Breast epithelium (tissue), 4 donors: ENCODE measurements around the gene GRM1. TPM values are rescaled to one million over a fixed set of nuclear protein-coding genes. Genes with fewer than 3 reads are reported as not detected.

Experiments
- DNase-seq, 2 donors: peaks; one replicate each; pipeline ENCODE4 v3.0.0-alpha.2; 2019; ENCODE audit warnings: low spot score in 2 of 2
- H3K27ac ChIP-seq, 2 donors: fragments of 200-600 bp; sonication (generic) in 1 of 2; one replicate each; pipeline ENCODE4 v1.5.1; 2016 to 2019; ENCODE audit warnings: mild to moderate bottlenecking in 1 of 2
- H3K27me3 ChIP-seq, 2 donors: fragments of 200-600 bp; sonication (generic) in 1 of 2; one replicate each; pipeline versions ENCODE4 v1.5.1 to v1.6.0; 2017 to 2019; ENCODE audit warnings: control low read depth in 1 of 2, mild to moderate bottlenecking in 1 of 2
- H3K36me3 ChIP-seq: fragments of 200-600 bp; one replicate; pipeline ENCODE4 v1.5.1; 2019
- H3K4me1 ChIP-seq, 2 donors: fragments of 200-600 bp; sonication (generic); one replicate each; pipeline ENCODE4 v1.5.1; 2016 to 2019; ENCODE audit warnings: control low read depth in 1 of 2
- H3K4me3 ChIP-seq, 3 donors: fragments of 200-600 bp; sonication (generic); 1 replicate in 2 of 3; 2 replicates in 1 of 3; pipeline ENCODE4 v1.5.1; 2016 to 2019; ENCODE audit warnings: mild to moderate bottlenecking in 3 of 3, moderate library complexity in 2 of 3
- H3K9me3 ChIP-seq, 2 donors: fragments of 200-600 bp; sonication (generic) in 1 of 2; one replicate each; pipeline ENCODE4 v1.5.1; 2016 to 2019; ENCODE audit warnings: control low read depth in 1 of 2
- POLR2A ChIP-seq: fragments of 450-650 bp; IDR thresholded peaks from one replicate; pipeline ENCODE4 v1.6.1; 2016; ENCODE audit warnings: antibody characterized with exemption, mild to moderate bottlenecking, moderate library complexity
- POLR2AphosphoS5 ChIP-seq, 3 donors: sonication (generic); formaldehyde crosslinking; IDR thresholded peaks; one replicate each; pipeline ENCODE4 v1.6.1; 2017; ENCODE audit warnings: antibody characterized with exemption in 3 of 3
- intact Hi-C: fragments of 100-400 bp; cut with DNase I; formaldehyde crosslinking; loops from one replicate; pipeline ENCODE4 v1.15.1; 2023; ENCODE audit warnings: low total_unique reads
- total RNA-seq, 3 donors: library from RNA; depleted of rRNA; stranded (reverse); fragments of >200 nt; gene quantifications; one replicate each; pipeline ENCODE4 v1.1.0, GENCODE V29; 2016
- TF ChIP-seq, protein P1 (sequence below), 3 donors: fragments of 450-650 bp; IDR thresholded peaks; one replicate each; pipeline ENCODE4 v1.5.1; 2016 to 2017; ENCODE audit warnings: antibody characterized with exemption in 3 of 3, mild to moderate bottlenecking in 3 of 3, moderate library complexity in 3 of 3

GRM1 gene
- total RNA-seq, 3 donors from 2014 or later = 0.15 to 0.16 TPM; not detected in 1

DNA sequence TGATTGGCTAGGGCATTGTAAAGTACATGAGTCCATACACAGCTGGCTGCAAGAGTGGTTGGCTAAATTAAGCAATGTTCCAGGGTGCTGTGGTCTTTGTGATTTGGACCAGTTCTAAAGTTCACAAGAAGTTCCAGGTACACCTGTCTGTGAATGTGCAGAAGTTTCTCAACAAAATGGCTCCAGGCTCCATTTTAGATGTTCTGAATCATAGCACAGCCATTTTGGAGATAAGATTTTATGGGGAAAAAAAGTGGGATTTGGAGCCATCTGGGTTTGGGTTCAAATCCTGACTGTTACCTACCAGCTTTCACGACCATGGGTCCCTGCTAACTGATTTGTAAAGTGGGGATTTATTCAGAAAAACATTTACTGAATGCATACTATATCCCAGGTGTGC is 82.1 kb downstream of the GRM1 start:
- Histone ChIP-seq H3K36me3 (no peaks in the 10 kb centered on the region), H3K27me3 (no peaks in the 10 kb centered on the region), H3K9me3 (peaks cover 0 to 7% of the 10 kb centered on the region in 2 donors), H3K27ac (no peak overlapping the region), H3K4me3 (no peak overlapping the region), H3K4me1 (no peaks in the 10 kb centered on the region)
- DNase-seq = no peak
- intact Hi-C loops = no loop called here
- TF ChIP-seq, protein P1, sequence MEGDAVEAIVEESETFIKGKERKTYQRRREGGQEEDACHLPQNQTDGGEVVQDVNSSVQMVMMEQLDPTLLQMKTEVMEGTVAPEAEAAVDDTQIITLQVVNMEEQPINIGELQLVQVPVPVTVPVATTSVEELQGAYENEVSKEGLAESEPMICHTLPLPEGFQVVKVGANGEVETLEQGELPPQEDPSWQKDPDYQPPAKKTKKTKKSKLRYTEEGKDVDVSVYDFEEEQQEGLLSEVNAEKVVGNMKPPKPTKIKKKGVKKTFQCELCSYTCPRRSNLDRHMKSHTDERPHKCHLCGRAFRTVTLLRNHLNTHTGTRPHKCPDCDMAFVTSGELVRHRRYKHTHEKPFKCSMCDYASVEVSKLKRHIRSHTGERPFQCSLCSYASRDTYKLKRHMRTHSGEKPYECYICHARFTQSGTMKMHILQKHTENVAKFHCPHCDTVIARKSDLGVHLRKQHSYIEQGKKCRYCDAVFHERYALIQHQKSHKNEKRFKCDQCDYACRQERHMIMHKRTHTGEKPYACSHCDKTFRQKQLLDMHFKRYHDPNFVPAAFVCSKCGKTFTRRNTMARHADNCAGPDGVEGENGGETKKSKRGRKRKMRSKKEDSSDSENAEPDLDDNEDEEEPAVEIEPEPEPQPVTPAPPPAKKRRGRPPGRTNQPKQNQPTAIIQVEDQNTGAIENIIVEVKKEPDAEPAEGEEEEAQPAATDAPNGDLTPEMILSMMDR (IDR thresholded peaks at IDR 0.05) = no peak
- TF ChIP-seq POLR2A (no peak), POLR2AphosphoS5 (IDR thresholded peaks at IDR 0.05) (no peak)

DNA sequence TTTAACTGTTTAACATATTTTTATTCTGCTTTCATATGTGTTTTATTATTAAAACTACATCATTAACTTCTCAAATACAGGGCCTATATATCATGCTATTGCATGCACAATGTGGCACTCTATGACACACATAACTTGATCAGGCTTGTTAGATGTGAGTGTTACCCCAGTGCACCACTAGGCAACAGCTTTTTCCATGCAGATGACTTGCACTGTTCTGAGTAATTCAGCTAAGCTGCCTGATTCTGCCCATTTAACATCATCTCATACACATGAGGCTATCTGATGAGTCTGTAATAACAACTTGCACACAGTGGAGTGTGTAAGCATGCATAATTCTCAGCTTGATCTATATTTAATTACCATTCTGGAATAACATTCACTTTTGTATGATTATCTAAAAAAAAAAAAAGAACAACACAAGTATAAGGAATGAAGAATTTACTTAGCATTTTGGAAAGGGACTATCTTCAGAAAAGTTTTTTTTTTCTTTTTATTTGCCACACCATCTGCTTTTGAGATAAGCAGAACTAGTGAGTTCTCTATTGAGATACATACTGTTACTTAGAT is 83.1 kb downstream of the GRM1 start:
- Histone ChIP-seq H3K27me3 (no peaks in the 10 kb centered on the region), H3K4me1 (no peaks in the 10 kb centered on the region), H3K4me3 (no peak overlapping the region), H3K9me3 (peaks cover 0 to 7% of the 10 kb centered on the region in 2 donors), H3K27ac (no peak overlapping the region), H3K36me3 (no peaks in the 10 kb centered on the region)
- no peak for DNase-seq
- intact Hi-C loops = no loop called here
- TF ChIP-seq POLR2A (no peak), POLR2AphosphoS5 (IDR thresholded peaks at IDR 0.05) (no peak)
- TF ChIP-seq, protein P1 (IDR thresholded peaks at IDR 0.05) = no peak

DNA sequence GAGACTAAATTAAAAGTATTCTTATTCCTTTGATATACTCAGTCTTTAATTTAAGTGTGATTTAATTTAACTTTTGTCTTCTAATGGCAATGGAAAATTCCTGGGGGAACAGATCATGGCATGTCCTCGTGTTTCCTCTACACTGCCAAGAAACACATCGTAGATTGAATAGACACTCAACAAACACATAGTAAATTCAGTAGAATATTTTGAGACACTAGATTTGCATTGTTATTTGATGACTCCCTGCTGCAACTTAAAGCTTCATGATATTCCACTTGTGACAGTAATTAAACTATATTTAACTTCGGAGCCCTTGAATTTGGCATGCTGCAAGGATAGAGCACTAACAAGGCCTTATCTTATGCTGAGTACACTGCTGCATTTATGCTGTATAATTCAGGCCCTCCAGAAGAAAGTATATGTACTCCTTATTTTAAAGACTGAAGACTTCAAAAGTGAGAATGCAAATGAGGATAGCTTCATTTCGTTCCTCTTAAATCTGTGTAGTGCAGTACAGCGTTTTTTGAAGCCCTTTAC is 84.3 kb downstream of the GRM1 start:
- no peak for DNase-seq
- intact Hi-C loops = no loop called here
- peaks cover 0 to 7% of the 10 kb centered on the region in 2 donors for H3K9me3 ChIP-seq
- H3K27me3 ChIP-seq = no peaks in the 10 kb centered on the region
- H3K27ac ChIP-seq = no peak overlapping the region
- TF ChIP-seq, protein P1 (IDR thresholded peaks at IDR 0.05) = no peak
- TF ChIP-seq POLR2AphosphoS5 (IDR thresholded peaks at IDR 0.05) (no peak), POLR2A (no peak)
- no peaks in the 10 kb centered on the region for H3K4me1 ChIP-seq
- no peak overlapping the region for H3K4me3 ChIP-seq
- H3K36me3 ChIP-seq = no peaks in the 10 kb centered on the region

DNA sequence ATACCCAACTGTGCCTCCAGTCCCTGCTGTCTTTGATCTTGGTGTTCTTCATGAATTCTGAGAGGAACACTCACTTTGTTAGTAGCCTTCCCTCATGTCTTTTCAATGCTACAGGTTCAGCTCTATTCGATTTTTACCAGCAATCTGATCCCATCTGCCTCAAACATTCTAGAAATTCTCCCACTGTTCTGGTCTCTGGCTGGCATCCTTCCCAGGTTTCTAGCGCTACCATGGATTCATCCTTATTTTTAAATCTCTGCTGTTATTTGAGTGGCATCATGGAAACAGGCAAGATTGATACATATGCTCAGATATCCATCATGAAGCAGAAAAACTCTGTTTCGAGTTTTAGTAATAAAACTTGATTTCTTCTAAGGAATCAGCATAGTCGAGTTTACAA is 94.8 kb downstream of the GRM1 start:
- Histone ChIP-seq H3K36me3 (no peaks in the 10 kb centered on the region), H3K4me1 (no peaks in the 10 kb centered on the region), H3K9me3 (no peaks in the 10 kb centered on the region), H3K27me3 (no peaks in the 10 kb centered on the region), H3K4me3 (no peak overlapping the region), H3K27ac (no peak overlapping the region)
- intact Hi-C loops = no loop called here
- TF ChIP-seq, protein P1 (IDR thresholded peaks at IDR 0.05) = no peak
- TF ChIP-seq POLR2AphosphoS5 (IDR thresholded peaks at IDR 0.05) (no peak), POLR2A (no peak)
- DNase-seq = no peak

DNA sequence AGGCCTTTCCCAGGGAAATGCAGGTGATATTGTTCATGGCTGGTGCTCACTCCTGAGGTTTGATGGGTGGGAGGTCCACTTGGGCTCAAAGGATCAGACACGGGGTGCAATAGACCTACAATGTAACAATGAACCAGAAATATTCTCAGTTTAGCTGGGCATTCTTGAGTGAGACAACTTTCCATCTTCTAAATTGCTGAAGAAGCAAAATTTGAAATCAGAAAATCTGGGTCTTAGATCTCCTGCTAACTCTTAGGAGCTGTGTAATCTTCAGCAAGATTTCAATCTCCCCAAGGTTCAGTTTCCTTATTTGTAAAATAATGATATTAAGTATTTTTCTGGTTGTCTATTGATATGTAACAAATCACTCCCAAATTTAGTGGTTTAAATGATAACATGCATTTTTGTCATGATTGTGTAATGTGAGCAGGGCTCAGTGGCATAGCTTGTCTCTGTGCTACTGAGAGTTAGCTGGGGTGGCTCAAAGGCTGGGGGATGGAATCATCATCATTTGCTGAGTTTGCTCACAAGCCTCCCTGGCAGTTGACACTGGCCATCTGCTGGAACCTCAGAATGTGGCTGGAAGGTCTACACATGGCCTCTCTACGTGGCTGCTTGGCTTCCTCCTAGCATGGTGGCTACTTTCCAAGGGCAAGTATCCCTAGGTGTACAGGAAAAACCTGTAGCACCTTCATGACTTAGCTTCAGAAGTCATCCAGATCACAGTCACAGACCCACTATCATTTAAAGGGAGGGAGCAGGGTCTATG is 98.8 kb downstream of the GRM1 start:
- no peaks in the 10 kb centered on the region for H3K9me3 ChIP-seq
- intact Hi-C loops = no loop called here
- no peak for DNase-seq

More for the DNA sequence above, 98.8 kb downstream of the GRM1 start:
- no peak overlapping the region for H3K27ac ChIP-seq
- no peak overlapping the region for H3K4me3 ChIP-seq
- no peaks in the 10 kb centered on the region for H3K27me3 ChIP-seq
- TF ChIP-seq, protein P1 (IDR thresholded peaks at IDR 0.05) = no peak
- TF ChIP-seq POLR2A = no peak
- no peak for TF ChIP-seq POLR2AphosphoS5 (IDR thresholded peaks at IDR 0.05)
- no peaks in the 10 kb centered on the region for H3K36me3 ChIP-seq
- no peaks in the 10 kb centered on the region for H3K4me1 ChIP-seq
